Aorta (tissue), 5 donors: Measurements from ENCODE around the gene VAMP2. TPM values are rescaled to one million over a fixed set of nuclear protein-coding genes. Genes with fewer than 3 reads are reported as not detected.
A peak's percentile ranks its signal among the peaks of the same experiment; 100 is the strongest.

ENCODE experiments used
- ATAC-seq: fragments of 200-7000 bp; cut with Tn5 transposase; one replicate; pipeline ENCODE4 v1.9.1; 2022; ENCODE audit warnings: moderate library complexity; ENCODE audit not compliant: low FRiP score
- DNase-seq, 2 donors: peaks; one replicate each; pipeline ENCODE4 v3.0.0-alpha.2; 2020
- H3K27ac ChIP-seq, 2 donors: one replicate each; pipeline ENCODE4 v1.5.1; 2013; ENCODE audit warnings: low read length in 2 of 2, mild to moderate bottlenecking in 2 of 2, moderate library complexity in 2 of 2, control low read depth in 1 of 2, inconsistent platforms in 1 of 2, low read depth in 1 of 2
- H3K27me3 ChIP-seq, 2 donors: one replicate each; pipeline ENCODE4 v1.6.1; 2013; ENCODE audit warnings: control low read depth in 1 of 2, low read length in 1 of 2, mild to moderate bottlenecking in 1 of 2, moderate library complexity in 1 of 2; ENCODE audit not compliant: insufficient read depth in 2 of 2, control insufficient read depth in 1 of 2
- H3K36me3 ChIP-seq, 2 donors: one replicate each; pipeline ENCODE4 v1.6.1; 2013; ENCODE audit warnings: control low read depth in 1 of 2, low read length in 1 of 2, mild to moderate bottlenecking in 1 of 2; ENCODE audit not compliant: insufficient read depth in 2 of 2, control insufficient read depth in 1 of 2
- H3K4me1 ChIP-seq, 2 donors: one replicate each; pipeline ENCODE4 v1.6.1; 2013; ENCODE audit warnings: low read length in 2 of 2, control low read depth in 1 of 2, mild to moderate bottlenecking in 1 of 2, moderate library complexity in 1 of 2; ENCODE audit not compliant: insufficient read depth in 2 of 2, control insufficient read depth in 1 of 2
- H3K4me3 ChIP-seq, 2 donors: one replicate each; pipeline ENCODE4 v1.5.1; 2013; ENCODE audit warnings: low read length in 2 of 2, control low read depth in 1 of 2, mild to moderate bottlenecking in 1 of 2
- H3K9me3 ChIP-seq: one replicate; pipeline ENCODE4 v1.6.1; 2013; ENCODE audit warnings: mild to moderate bottlenecking, low read length; ENCODE audit not compliant: control insufficient read depth
- WGBS, 2 donors: extraction: QIAGEN DNeasy Blood & Tissue Kit; methylation state at CpG; one replicate each; pipeline ENCODE4 v1.1.7; 2013; 5-methylcytosine and 5-hydroxymethylcytosine counted together
- intact Hi-C, 2 donors: fragments of 100-400 bp; cut with DNase I; formaldehyde crosslinking; loops; one replicate each; pipeline versions ENCODE4 v1.14.2 to v1.15.0; 2022
- polyA plus RNA-seq, 2 donors: library from polyadenylated mRNA; stranded (reverse); fragments of 200-250 nt; gene quantifications; one replicate each; pipeline ENCODE4 v1.2.3, GENCODE V29; 2013
- total RNA-seq, 2 donors: library from RNA; stranded (reverse); fragmentation: NEBNext Ultra II Directional; extraction: Animal tissue kit (Norgen Biotek cat#: 25700); gene quantifications; one replicate each; pipeline ENCODE4 v1.2.1, GENCODE V29; 2021
- donor health status: healthy with polysubstance abuse.
- donor health status: Bipolar disorder and iron deficiency.
- donor health status: DM: no; HTN: no; CAD: no.
- donor health status: DM: no; HTN: no; CAD: no.
- donor health status: DM: yes; HTN: yes; CAD: no.

The VAMP2 gene
- total and polyA plus RNA-seq, 4 donors: 59.7 to 105 (median 77.1) TPM

GRCh38 chr17:8124350-8125153 lies 38.2 kb downstream of the VAMP2 start:
- Histone ChIP-seq H3K9me3 (no peaks in the 10 kb centered on the region), H3K4me1 (peaks cover 0 to 2% of the 10 kb centered on the region in 2 donors), H3K36me3 (no peaks in the 10 kb centered on the region), H3K27ac (no peak overlapping the region), H3K4me3 (peak overlapping the region in 1 of 2 donors; percentile 9), H3K27me3 (no peaks in the 10 kb centered on the region)
- intact Hi-C loops: loop anchor here (2.0 to 5.0 kb wide), 2 partner anchors 38 to 98 kb away; partner anchors contain the start of gene VAMP2 (in 1 of the 2)
- no peak for DNase-seq
- ATAC-seq: no peak
- WGBS, 2 donors: 2% methylated on average over 24 of the region's 24 CpGs

GRCh38 chr17:8123695-8124349 lies 38.9 kb downstream of the VAMP2 start, which contains the start of gene HES7:
Gene HES7, minus strand, starts transcription at chr17:8124106. Its CDS starts 22 bp downstream, at chr17:8124084.
- H3K36me3 ChIP-seq: no peaks in the 10 kb centered on the region
- H3K4me1 ChIP-seq: peaks cover 0 to 2% of the 10 kb centered on the region in 2 donors
- H3K9me3 ChIP-seq: no peaks in the 10 kb centered on the region
- 0 to 1% methylated on average over 29 of the region's 29 CpGs for WGBS, 2 donors
- DNase-seq: peak in 1 of 2 donors; percentile 59
- no peaks in the 10 kb centered on the region for H3K27me3 ChIP-seq
- no peak for ATAC-seq
- no peak within 1 kb of the TSS for H3K27ac ChIP-seq
- intact Hi-C loops: loop anchor here (2.0 to 5.0 kb wide), 2 partner anchors 38 to 99 kb away; partner anchors contain the start of gene VAMP2 (in 1 of the 2)
- H3K4me3 ChIP-seq: peak within 1 kb of the TSS in 1 of 2 donors; percentile 47

- DNase-seq (peak; percentile 59 to 82), ATAC-seq (no peak)
- no peaks in the 10 kb centered on the region for H3K9me3 ChIP-seq
- H3K27me3 ChIP-seq: no peaks in the 10 kb centered on the region
- H3K27ac ChIP-seq: no peak overlapping the region
- whole genome bisulfite sequencing, 2 donors: 0% methylated on average over 52 to 55 of the region's 55 CpGs
- H3K4me1 ChIP-seq: peaks cover 0 to 2% of the 10 kb centered on the region in 2 donors
- intact Hi-C loops: loop anchor here in 1 of 2 donors (5.0 kb wide), 1 partner anchor 39 kb away; the partner anchor contains the start of gene VAMP2
- H3K36me3 ChIP-seq: no peaks in the 10 kb centered on the region
- peak overlapping the region in 1 of 2 donors; percentile 47 for H3K4me3 ChIP-seq
Observed at GRCh38 chr17:8122924-8123694, 39.6 kb downstream of the VAMP2 start.

- Histone ChIP-seq H3K9me3 (no peaks in the 10 kb centered on the region), H3K27me3 (no peaks in the 10 kb centered on the region), H3K4me3 (peak overlapping the region; percentile 21 to 47), H3K27ac (no peak overlapping the region), H3K4me1 (peaks cover 0 to 2% of the 10 kb centered on the region in 2 donors), H3K36me3 (no peaks in the 10 kb centered on the region)
- DNase-seq: no peak
- 0 to 1% methylated on average over 28 to 29 of the region's 29 CpGs for WGBS, 2 donors
- intact Hi-C loops: loop anchor here in 1 of 2 donors (5.0 kb wide), 1 partner anchor 40 kb away; the partner anchor contains the start of gene VAMP2
- ATAC-seq: no peak
Observed at GRCh38 chr17:8122422-8122923, 40.3 kb downstream of the VAMP2 start.

GRCh38 chr17:8121681-8122421 lies 40.9 kb downstream of the VAMP2 start:
- no peak for ATAC-seq
- Histone ChIP-seq H3K36me3 (no peaks in the 10 kb centered on the region), H3K27me3 (no peaks in the 10 kb centered on the region), H3K4me1 (peaks cover 0 to 2% of the 10 kb centered on the region in 2 donors), H3K4me3 (peak overlapping the region; percentile 21 to 47), H3K9me3 (no peaks in the 10 kb centered on the region), H3K27ac (no peak overlapping the region)
- WGBS, 2 donors: 0 to 1% methylated on average over 64 to 76 of the region's 76 CpGs
- intact Hi-C loops: loop anchor here in 1 of 2 donors (5.0 kb wide), 1 partner anchor 40 kb away; the partner anchor contains the start of gene VAMP2
- peak; percentile 60 to 87 for DNase-seq

- no peaks in the 10 kb centered on the region for H3K36me3 ChIP-seq
- WGBS, 2 donors: 0 to 1% methylated on average over 20 to 25 of the region's 25 CpGs
- intact Hi-C loops: loop anchor here in 1 of 2 donors (5.0 kb wide), 1 partner anchor 41 kb away; the partner anchor contains the start of gene VAMP2
- H3K27me3 ChIP-seq: no peaks in the 10 kb centered on the region
- H3K4me3 ChIP-seq: peak overlapping the region in 1 of 2 donors; percentile 47
- peaks cover 0 to 2% of the 10 kb centered on the region in 2 donors for H3K4me1 ChIP-seq
- no peak for ATAC-seq
- H3K27ac ChIP-seq: no peak overlapping the region
- DNase-seq: no peak
- no peaks in the 10 kb centered on the region for H3K9me3 ChIP-seq
Observed at GRCh38 chr17:8121407-8121680, 41.4 kb downstream of the VAMP2 start.

- peaks cover 0 to 2% of the 10 kb centered on the region in 2 donors for H3K4me1 ChIP-seq
- DNase-seq (peak; percentile 56 to 84), ATAC-seq (no peak)
- H3K27me3 ChIP-seq: no peaks in the 10 kb centered on the region
- no peak overlapping the region for H3K27ac ChIP-seq
- H3K9me3 ChIP-seq: no peaks in the 10 kb centered on the region
- H3K4me3 ChIP-seq: peak overlapping the region in 1 of 2 donors; percentile 47
- 0 to 1% methylated on average over 39 to 40 of the region's 40 CpGs for WGBS, 2 donors
- intact Hi-C loops: loop anchor here (1.0 to 5.0 kb wide), 2 partner anchors 42 to 66 kb away; partner anchors contain the start of gene VAMP2 (in 1 of the 2)
- H3K36me3 ChIP-seq: no peaks in the 10 kb centered on the region
Observed at GRCh38 chr17:8120520-8121406, 42.0 kb downstream of the VAMP2 start.
